Hepatocyte (in vitro differentiated cells): ENCODE results near the gene SOX13. TPM values are rescaled to one million over a fixed set of nuclear protein-coding genes. Genes with fewer than 3 reads are reported as not detected.

Experiments used
- DNase-seq: peaks from one replicate; pipeline ENCODE4 v3.0.0-alpha.2; 2016; ENCODE audit warnings: low spot score
- H2AFZ ChIP-seq: fragments of 200-600 bp; sonication (generic); 2 replicates; pipeline ENCODE4 v1.6.0; 2016; ENCODE audit warnings: antibody characterized with exemption, mild to moderate bottlenecking
- H3K27ac ChIP-seq: fragments of 200-600 bp; sonication (generic); 2 replicates; pipeline ENCODE4 v1.5.1; 2016; ENCODE audit warnings: mild to moderate bottlenecking
- H3K27me3 ChIP-seq: fragments of 200-600 bp; sonication (generic); 2 replicates; pipeline ENCODE4 v1.6.1; 2016
- H3K36me3 ChIP-seq: fragments of 200-600 bp; sonication (generic); replicated peaks from 2 replicates; pipeline ENCODE4 v1.5.1; 2016; ENCODE audit warnings: low read depth; ENCODE audit not compliant: insufficient read depth
- H3K4me1 ChIP-seq: fragments of 200-600 bp; sonication (generic); 2 replicates; pipeline ENCODE4 v1.5.1; 2016; ENCODE audit warnings: mild to moderate bottlenecking, moderate library complexity; ENCODE audit not compliant: insufficient read depth
- H3K4me2 ChIP-seq: fragments of 200-600 bp; sonication (generic); 2 replicates; pipeline ENCODE4 v1.6.0; 2016
- H3K4me3 ChIP-seq: fragments of 200-600 bp; sonication (generic); 2 replicates; pipeline ENCODE4 v1.5.1; 2016; ENCODE audit warnings: mild to moderate bottlenecking
- H3K79me2 ChIP-seq: fragments of 200-600 bp; sonication (generic); 2 replicates; pipeline ENCODE4 v1.6.0; 2017; ENCODE audit warnings: mild to moderate bottlenecking
- H3K9me2 ChIP-seq: fragments of 200-600 bp; sonication (generic); replicated peaks from 2 replicates; pipeline ENCODE4 v1.6.0; 2017; ENCODE audit warnings: mild to moderate bottlenecking; ENCODE audit not compliant: insufficient read depth
- H3K9me3 ChIP-seq: fragments of 200-600 bp; sonication (generic); 2 replicates; pipeline ENCODE4 v1.5.1; 2016; ENCODE audit warnings: low read depth, mild to moderate bottlenecking
- H4K20me1 ChIP-seq: fragments of 200-600 bp; sonication (generic); 2 replicates; pipeline ENCODE4 v1.6.0; 2016; ENCODE audit warnings: mild to moderate bottlenecking; ENCODE audit not compliant: insufficient read depth, poor library complexity, severe bottlenecking
- CTCF ChIP-seq: fragments of 200-600 bp; sonication (generic); IDR thresholded peaks from 2 replicates; pipeline ENCODE4 v1.5.1; 2016; ENCODE audit warnings: antibody characterized with exemption, mild to moderate bottlenecking; ENCODE audit not compliant: poor library complexity
- EZH2 ChIP-seq: fragments of 200-600 bp; sonication (generic); IDR thresholded peaks from 2 replicates; pipeline ENCODE4 v1.6.1; 2016; ENCODE audit warnings: antibody characterized with exemption, mild to moderate bottlenecking, borderline replicate concordance
- EZH2phosphoT487 ChIP-seq: fragments of 200-600 bp; sonication (generic); IDR thresholded peaks from one replicate; pipeline ENCODE4 v1.6.1; 2018; ENCODE audit warnings: antibody characterized with exemption, mild to moderate bottlenecking, low read depth, moderate library complexity; ENCODE audit not compliant: unreplicated experiment, severe bottlenecking
- WGBS: methylation state at CpG from one replicate; pipeline ENCODE4 v1.1.6; 2016; ENCODE audit warnings: low lambda C conversion rate; ENCODE audit errors: missing lambda C conversion rate; 5-methylcytosine and 5-hydroxymethylcytosine counted together
- polyA plus RNA-seq: library from polyadenylated mRNA; unstranded; fragments of >200 nt; fragmentation: Nextera tagmentation; extraction: Ambion mirVana; gene quantifications from 2 replicates; pipeline ENCODE4 v1.2.1, GENCODE V29; 2016
- total RNA-seq: library from RNA; depleted of rRNA; stranded (reverse); fragments of >200 nt; gene quantifications from 2 replicates; pipeline ENCODE4 v1.2.3, GENCODE V29; 2014

The SOX13 gene
- total and polyA plus RNA-seq, 2 experiments from 2014 or later: 11.9 to 22.3 TPM

- no peak for TF ChIP-seq EZH2phosphoT487
- no peak for TF ChIP-seq CTCF
- no peak for TF ChIP-seq EZH2
- Histone ChIP-seq H4K20me1 (peaks cover 5% of the 10 kb centered on the region), H3K9me3 (no peaks in the 10 kb centered on the region), H2AFZ (no peak overlapping the region), H3K79me2 (peaks cover 56% of the 10 kb centered on the region), H3K4me3 (no peak overlapping the region), H3K27me3 (no peaks in the 10 kb centered on the region), H3K36me3 (no peaks in the 10 kb centered on the region), H3K27ac (no peak overlapping the region), H3K4me1 (peaks cover 10% of the 10 kb centered on the region), H3K4me2 (no peak overlapping the region), H3K9me2 (no peaks in the 10 kb centered on the region)
- DNase-seq: no peak
- WGBS: 86% methylated on average over 11 of the region's 11 CpGs
Observed at GRCh38 chr1:204112876-204113730, 40.2 kb downstream of the SOX13 start.

- DNase-seq: no peak
- Histone ChIP-seq H3K4me3 (no peak overlapping the region), H3K4me1 (peaks cover 2% of the 10 kb centered on the region), H3K36me3 (no peaks in the 10 kb centered on the region), H4K20me1 (peaks cover 5% of the 10 kb centered on the region), H3K9me3 (no peaks in the 10 kb centered on the region), H3K9me2 (no peaks in the 10 kb centered on the region), H3K27ac (no peak overlapping the region), H3K27me3 (no peaks in the 10 kb centered on the region), H3K79me2 (peaks cover 48% of the 10 kb centered on the region), H2AFZ (no peak overlapping the region), H3K4me2 (no peak overlapping the region)
- no peak for TF ChIP-seq EZH2
- no peak for TF ChIP-seq CTCF
- TF ChIP-seq EZH2phosphoT487: no peak
- 63% methylated on average over 1 of the region's 1 CpG for whole genome bisulfite sequencing
Observed at GRCh38 chr1:204113896-204114295, 41.0 kb downstream of the SOX13 start.

GRCh38 chr1:204114606-204115005 lies 41.7 kb downstream of the SOX13 start:
- H3K4me2 ChIP-seq: no peak overlapping the region
- H3K9me3 ChIP-seq: no peaks in the 10 kb centered on the region
- 95% methylated on average over 4 of the region's 4 CpGs for WGBS
- DNase-seq: no peak
- no peaks in the 10 kb centered on the region for H4K20me1 ChIP-seq
- no peak overlapping the region for H3K27ac ChIP-seq
- TF ChIP-seq CTCF (no peak), EZH2phosphoT487 (no peak), EZH2 (no peak)
- H3K4me1 ChIP-seq: no peaks in the 10 kb centered on the region
- H3K9me2 ChIP-seq: no peaks in the 10 kb centered on the region
- H3K36me3 ChIP-seq: no peaks in the 10 kb centered on the region
- H3K79me2 ChIP-seq: peaks cover 42% of the 10 kb centered on the region
- H3K4me3 ChIP-seq: no peak overlapping the region
- no peaks in the 10 kb centered on the region for H3K27me3 ChIP-seq
- no peak overlapping the region for H2AFZ ChIP-seq
